Testis (tissue), 3 donors: Measurements from ENCODE around the gene RNF113B. TPM values are rescaled to one million over a fixed set of nuclear protein-coding genes. Genes with fewer than 3 reads are reported as not detected.

Experiments used
- DNase-seq: peaks from one replicate; pipeline ENCODE4 v3.0.0-alpha.2; 2019
- H3K27ac ChIP-seq, 2 donors: fragments of 200-600 bp; sonication (generic); one replicate each; pipeline ENCODE4 v1.5.1; 2019
- H3K27me3 ChIP-seq: fragments of 200-600 bp; sonication (generic); one replicate; pipeline ENCODE4 v1.5.1; 2019
- H3K36me3 ChIP-seq: fragments of 200-600 bp; sonication (generic); one replicate; pipeline ENCODE4 v1.5.1; 2017; ENCODE audit warnings: low read depth; ENCODE audit errors: missing control alignments
- H3K4me1 ChIP-seq: fragments of 200-600 bp; sonication (generic); one replicate; pipeline ENCODE4 v1.5.1; 2019
- H3K4me3 ChIP-seq, 2 donors: fragments of 200-600 bp; sonication (generic); one replicate each; pipeline ENCODE4 v1.5.1; 2017 to 2019
- H3K9me3 ChIP-seq: fragments of 200-600 bp; sonication (generic); one replicate; pipeline ENCODE4 v1.5.1; 2017
- POLR2A ChIP-seq: fragments of 450-650 bp; IDR thresholded peaks from one replicate; pipeline ENCODE4 v1.6.1; 2017; ENCODE audit warnings: antibody characterized with exemption, mild to moderate bottlenecking, moderate library complexity
- WGBS, 2 donors: methylation state at CpG; one replicate each; pipeline ENCODE4 v1.1.5; 2018; 5-methylcytosine and 5-hydroxymethylcytosine counted together
- intact Hi-C: fragments of 100-400 bp; cut with DNase I; formaldehyde crosslinking; loops from one replicate; pipeline ENCODE4 v1.15.1; 2023; ENCODE audit warnings: low total_unique reads
- polyA plus RNA-seq: library from polyadenylated mRNA; stranded (reverse); fragments of 350-450 nt; fragmentation: Illumina TruSeq; extraction: RNeasy Lipid Tissue Mini Kit (QIAGEN cat#74804); gene quantifications from one replicate; pipeline ENCODE4 v1.2.3, GENCODE V29; 2014; ENCODE audit warnings: low read depth, low replicate concordance; ENCODE audit not compliant: insufficient read depth
- total RNA-seq, 2 donors: library from RNA; depleted of rRNA; stranded (reverse); fragments of >200 nt; gene quantifications; one replicate each; pipeline ENCODE4 v1.2.3, GENCODE V29; 2016
- TF ChIP-seq, protein P1 (sequence below), 3 experiments: fragments of 450-650 bp in 2 of 3; fragments of 200-600 bp in 1 of 3; sonication (generic) in 1 of 3; IDR thresholded peaks; one replicate each; pipeline ENCODE4 v1.5.1; 2016 to 2019; ENCODE audit warnings: antibody characterized with exemption in 3 of 3, mild to moderate bottlenecking in 2 of 3, moderate library complexity in 1 of 3

The RNF113B gene
- total and polyA plus RNA-seq, 3 donors from 2014 or later: 33.6 to 117 (median 41.5) TPM

DNA sequence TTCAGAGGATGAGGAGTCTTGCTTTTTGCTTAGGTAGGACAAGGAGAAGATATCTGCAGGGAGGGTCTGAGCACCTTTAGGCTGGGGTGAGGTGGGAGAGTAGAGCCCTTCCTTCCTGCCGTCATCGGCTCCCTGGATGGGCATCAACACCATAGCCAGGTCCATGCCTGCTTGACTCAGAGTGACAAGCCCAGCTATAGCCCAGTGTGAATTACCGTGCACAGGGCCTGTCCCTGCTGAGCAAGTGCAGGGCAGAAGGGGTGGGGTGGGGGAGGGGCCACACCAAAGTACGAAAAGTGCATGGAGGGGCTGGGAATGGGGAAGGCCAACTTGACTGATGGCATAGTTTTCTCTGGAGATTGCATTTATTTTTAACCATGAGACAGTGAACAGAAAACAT, 30.3 kb upstream of the RNF113B start:
- no peaks in the 10 kb centered on the region for H3K27me3 ChIP-seq
- H3K4me1 ChIP-seq: no peaks in the 10 kb centered on the region
- DNase-seq: no peak
- WGBS, 2 donors: 79 to 82% methylated on average over 3 to 4 of the region's 4 CpGs
- H3K36me3 ChIP-seq: no peaks in the 10 kb centered on the region
- H3K9me3 ChIP-seq: no peaks in the 10 kb centered on the region
- TF ChIP-seq POLR2A: no peak
- TF ChIP-seq, protein P1, sequence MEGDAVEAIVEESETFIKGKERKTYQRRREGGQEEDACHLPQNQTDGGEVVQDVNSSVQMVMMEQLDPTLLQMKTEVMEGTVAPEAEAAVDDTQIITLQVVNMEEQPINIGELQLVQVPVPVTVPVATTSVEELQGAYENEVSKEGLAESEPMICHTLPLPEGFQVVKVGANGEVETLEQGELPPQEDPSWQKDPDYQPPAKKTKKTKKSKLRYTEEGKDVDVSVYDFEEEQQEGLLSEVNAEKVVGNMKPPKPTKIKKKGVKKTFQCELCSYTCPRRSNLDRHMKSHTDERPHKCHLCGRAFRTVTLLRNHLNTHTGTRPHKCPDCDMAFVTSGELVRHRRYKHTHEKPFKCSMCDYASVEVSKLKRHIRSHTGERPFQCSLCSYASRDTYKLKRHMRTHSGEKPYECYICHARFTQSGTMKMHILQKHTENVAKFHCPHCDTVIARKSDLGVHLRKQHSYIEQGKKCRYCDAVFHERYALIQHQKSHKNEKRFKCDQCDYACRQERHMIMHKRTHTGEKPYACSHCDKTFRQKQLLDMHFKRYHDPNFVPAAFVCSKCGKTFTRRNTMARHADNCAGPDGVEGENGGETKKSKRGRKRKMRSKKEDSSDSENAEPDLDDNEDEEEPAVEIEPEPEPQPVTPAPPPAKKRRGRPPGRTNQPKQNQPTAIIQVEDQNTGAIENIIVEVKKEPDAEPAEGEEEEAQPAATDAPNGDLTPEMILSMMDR (IDR thresholded peaks at IDR 0.05): no peak
- no peak overlapping the region for H3K4me3 ChIP-seq
- intact Hi-C loops: no loop called here
- H3K27ac ChIP-seq: no peak overlapping the region

- intact Hi-C loops: no loop called here
- no peak for TF ChIP-seq POLR2A
- TF ChIP-seq, protein P1 (IDR thresholded peaks at IDR 0.05): no peak
- no peaks in the 10 kb centered on the region for H3K36me3 ChIP-seq
- H3K27ac ChIP-seq: no peak overlapping the region
- H3K4me3 ChIP-seq: no peak overlapping the region
- 60 to 69% methylated on average over 4 of the region's 4 CpGs for WGBS, 2 donors
- DNase-seq: no peak
- no peaks in the 10 kb centered on the region for H3K27me3 ChIP-seq
- no peaks in the 10 kb centered on the region for H3K9me3 ChIP-seq
- no peaks in the 10 kb centered on the region for H3K4me1 ChIP-seq
Observed at GRCh38 chr13:98206946-98207345, 29.9 kb upstream of the RNF113B start.

GRCh38 chr13:98204546-98204945, 27.5 kb upstream of the RNF113B start:
- no peaks in the 10 kb centered on the region for H3K36me3 ChIP-seq
- TF ChIP-seq, protein P1 (IDR thresholded peaks at IDR 0.05): no peak
- no peak for TF ChIP-seq POLR2A
- 94 to 100% methylated on average over 2 of the region's 2 CpGs for WGBS, 2 donors
- no peaks in the 10 kb centered on the region for H3K9me3 ChIP-seq
- no peak overlapping the region for H3K4me3 ChIP-seq
- no peaks in the 10 kb centered on the region for H3K27me3 ChIP-seq
- DNase-seq: no peak
- no peaks in the 10 kb centered on the region for H3K4me1 ChIP-seq
- no peak overlapping the region for H3K27ac ChIP-seq
- intact Hi-C loops: no loop called here

GRCh38 chr13:98203646-98204326, 26.7 kb upstream of the RNF113B start:
- Histone ChIP-seq H3K4me3 (no peak overlapping the region), H3K36me3 (no peaks in the 10 kb centered on the region), H3K9me3 (no peaks in the 10 kb centered on the region), H3K27ac (no peak overlapping the region), H3K4me1 (no peaks in the 10 kb centered on the region), H3K27me3 (no peaks in the 10 kb centered on the region)
- intact Hi-C loops: no loop called here
- no peak for DNase-seq
- TF ChIP-seq, protein P1 (IDR thresholded peaks at IDR 0.05): no peak
- no peak for TF ChIP-seq POLR2A
- 74 to 94% methylated on average over 8 of the region's 8 CpGs for WGBS, 2 donors

DNA sequence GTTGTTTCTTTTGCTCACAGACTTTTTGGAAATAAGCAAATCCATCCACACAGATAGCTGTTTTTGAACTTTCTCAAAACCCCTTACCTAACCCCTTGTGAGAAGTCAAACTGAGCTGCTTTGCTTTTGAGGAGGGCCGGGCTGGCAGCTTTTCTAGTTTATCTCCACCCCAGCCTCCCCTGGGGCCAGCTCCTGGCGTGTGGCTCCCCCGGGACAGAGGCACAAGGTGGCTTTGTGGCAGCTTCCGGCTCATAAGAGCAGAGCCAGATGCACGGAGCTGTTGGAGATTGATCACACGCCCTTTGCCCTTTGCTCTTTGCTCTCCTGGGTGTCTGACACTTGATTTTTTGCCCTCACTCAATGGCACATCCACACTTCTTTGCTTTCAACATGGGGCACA, 24.9 kb upstream of the RNF113B start:
- Histone ChIP-seq H3K9me3 (no peaks in the 10 kb centered on the region), H3K4me3 (no peak overlapping the region), H3K4me1 (no peaks in the 10 kb centered on the region), H3K36me3 (no peaks in the 10 kb centered on the region), H3K27me3 (no peaks in the 10 kb centered on the region), H3K27ac (no peak overlapping the region)
- 77 to 84% methylated on average over 6 of the region's 6 CpGs for WGBS, 2 donors
- TF ChIP-seq POLR2A: no peak
- TF ChIP-seq, protein P1 (IDR thresholded peaks at IDR 0.05): no peak
- intact Hi-C loops: no loop called here
- DNase-seq: no peak
